WERI-Rb-1 (cell line): ENCODE measurements around the gene JTB.
"Not testable (repeated sequence)": the region's sequence is repeated elsewhere in the genome, so short reads cannot be mapped to it uniquely, and the experiment has no call there.

Experiments
- DNase-seq: peaks from one replicate; pipeline ENCODE4 v3.0.0-alpha.2; 2020
- H3K27ac ChIP-seq: fragments of 250-450 bp; sonication (Bioruptor Pico); 2 replicates; pipeline ENCODE4 v1.5.1; 2020; ENCODE audit warnings: mild to moderate bottlenecking, moderate library complexity
- H3K27me3 ChIP-seq: fragments of 250-450 bp; sonication (Bioruptor Pico); 2 replicates; pipeline ENCODE4 v1.5.1; 2021; ENCODE audit warnings: mild to moderate bottlenecking, low read depth, moderate library complexity; ENCODE audit not compliant: insufficient read depth, severe bottlenecking
- H3K36me3 ChIP-seq: fragments of 250-450 bp; sonication (Bioruptor Pico); 2 replicates; pipeline ENCODE4 v1.5.1; 2020; ENCODE audit warnings: mild to moderate bottlenecking, moderate library complexity
- H3K4me3 ChIP-seq: 2 replicates; pipeline ENCODE4 v1.5.1; 2011; ENCODE audit warnings: low read depth, mild to moderate bottlenecking, control low read depth, low read length
- H3K9me3 ChIP-seq: fragments of 250-450 bp; sonication (Bioruptor Pico); 2 replicates; pipeline ENCODE4 v1.5.1; 2021; ENCODE audit warnings: mild to moderate bottlenecking, moderate library complexity; ENCODE audit not compliant: severe bottlenecking
- CTCF ChIP-seq: IDR thresholded peaks from 2 replicates; pipeline ENCODE4 v1.5.1; 2011; ENCODE audit warnings: low read depth, mild to moderate bottlenecking, control low read depth, inconsistent platforms, low read length

The JTB gene

GRCh38 chr1:153977250-153978240 lies at the start of gene JTB:
Gene JTB, minus strand, starts transcription at chr1:153977674. Its CDS starts 422 bp downstream, at chr1:153977252.
- DNase-seq: peak; percentile 99
- peak; percentile 23; the same call in 1 of the 2 replicates for TF ChIP-seq CTCF
- Histone ChIP-seq H3K4me3 (peak within 1 kb of the TSS; percentile 83), H3K36me3 (peaks cover 39% of the 10 kb centered on the region), H3K27ac (peak within 1 kb of the TSS; percentile 95), H3K9me3 (no peaks in the 10 kb centered on the region), H3K27me3 (no peaks in the 10 kb centered on the region)

DNA sequence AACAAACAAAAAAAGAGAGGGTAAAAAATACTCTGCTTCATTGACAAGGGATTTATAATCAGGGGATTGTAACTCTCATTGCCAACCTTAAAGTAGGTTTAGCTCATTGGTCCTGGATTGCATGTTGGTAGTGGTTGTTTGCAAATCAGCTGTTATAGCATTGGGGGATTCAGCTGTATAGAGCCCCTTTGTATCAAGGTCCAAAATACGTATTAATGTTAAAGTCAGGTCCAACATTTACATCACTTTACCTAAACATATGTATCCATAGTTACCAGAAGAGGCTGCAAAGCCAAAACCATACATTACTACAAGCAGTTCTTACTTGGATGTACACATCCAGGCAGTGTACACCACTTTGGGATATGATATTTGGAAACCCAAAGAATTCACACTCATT lies 42.5 kb upstream of the JTB start:
- H3K27me3 ChIP-seq: no peaks in the 10 kb centered on the region
- no peak overlapping the region for H3K27ac ChIP-seq
- H3K4me3 ChIP-seq: no peak overlapping the region
- H3K9me3 ChIP-seq: no peaks in the 10 kb centered on the region
- TF ChIP-seq CTCF: no peak
- no peaks in the 10 kb centered on the region for H3K36me3 ChIP-seq
- DNase-seq: no peak

DNA sequence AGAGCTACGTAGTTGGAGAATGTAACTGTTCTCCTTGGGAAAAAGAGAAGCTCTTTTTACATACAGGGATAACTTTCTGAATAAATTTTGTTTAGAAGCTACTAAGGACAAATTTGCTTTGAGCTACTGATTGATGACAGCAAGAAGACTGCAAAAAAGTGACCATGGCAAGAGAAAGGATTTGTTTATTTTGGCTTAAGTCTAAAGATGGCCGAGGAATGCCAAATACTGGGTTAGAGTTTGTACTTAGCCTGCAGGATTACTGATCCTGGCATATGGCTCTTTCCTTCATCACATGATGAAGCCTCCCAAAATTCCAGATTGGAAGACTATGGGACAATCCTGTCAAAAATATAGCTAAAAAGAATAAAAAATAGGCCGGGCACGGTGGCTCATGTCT lies 41.8 kb upstream of the JTB start:
- no peak for TF ChIP-seq CTCF
- no peak overlapping the region for H3K27ac ChIP-seq

DNA sequence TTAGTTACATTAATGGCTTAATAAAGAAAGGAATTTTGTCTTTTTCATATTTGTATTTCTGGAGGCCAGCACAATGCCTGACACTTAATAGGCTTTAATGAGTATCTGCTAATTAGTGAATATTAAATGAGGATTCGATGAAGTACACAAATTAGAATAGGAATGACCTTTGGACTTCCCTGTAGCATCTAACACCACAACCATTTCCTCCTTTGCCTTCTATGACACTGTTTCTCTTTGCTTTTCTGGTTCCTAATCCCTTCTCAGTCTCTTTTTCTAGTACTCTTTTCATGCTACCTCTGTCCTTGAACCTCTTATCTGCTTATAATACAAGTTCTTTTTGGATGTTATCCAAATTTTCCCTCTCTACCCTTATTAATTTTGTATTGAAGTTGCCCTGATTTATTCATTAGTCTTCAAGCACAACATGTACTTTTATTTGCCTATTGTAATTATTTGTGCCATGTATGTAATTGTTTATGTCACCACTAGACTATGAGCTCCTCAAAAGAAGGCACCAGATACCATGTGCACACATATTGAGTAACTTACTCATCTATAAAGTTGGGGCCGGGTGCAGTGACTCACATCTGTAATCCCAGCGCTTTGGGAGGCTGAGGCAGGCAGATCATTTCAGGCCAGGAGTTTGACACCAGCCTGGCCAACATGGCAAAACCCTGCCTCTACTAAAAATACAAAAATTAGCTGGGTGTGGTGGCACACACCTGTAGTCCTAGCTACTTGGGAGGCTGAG lies 36.9 kb upstream of the JTB start:
- DNase-seq: no peak

More for the DNA sequence above, 41.8 kb upstream of the JTB start:
- Histone ChIP-seq H3K4me3 (no peak overlapping the region), H3K36me3 (no peaks in the 10 kb centered on the region), H3K27me3 (no peaks in the 10 kb centered on the region), H3K9me3 (no peaks in the 10 kb centered on the region)
- DNase-seq: no peak

GRCh38 chr1:154012543-154012942 lies 35.1 kb upstream of the JTB start:
- DNase-seq, H3K27ac ChIP-seq, H3K36me3 ChIP-seq, H3K27me3 ChIP-seq, H3K4me3 ChIP-seq, H3K9me3 ChIP-seq: not testable (repeated sequence)

More for the DNA sequence above, 36.9 kb upstream of the JTB start:
- H3K36me3 ChIP-seq: no peaks in the 10 kb centered on the region
- no peak overlapping the region for H3K27ac ChIP-seq
- H3K4me3 ChIP-seq: no peak overlapping the region
- H3K9me3 ChIP-seq: no peaks in the 10 kb centered on the region
- no peaks in the 10 kb centered on the region for H3K27me3 ChIP-seq
- TF ChIP-seq CTCF: no peak

- no peaks in the 10 kb centered on the region for H3K27me3 ChIP-seq
- no peaks in the 10 kb centered on the region for H3K36me3 ChIP-seq
- no peak for DNase-seq
- H3K4me3 ChIP-seq: no peak overlapping the region
- H3K9me3 ChIP-seq: no peaks in the 10 kb centered on the region
- TF ChIP-seq CTCF: no peak
- H3K27ac ChIP-seq: no peak overlapping the region
These were observed 34.7 kb upstream of the JTB start for GRCh38 chr1:154012129-154012528.
